T follicular helper cell (primary cell): ENCODE measurements around the gene TMEM176B.

ENCODE experiments used
- DNase-seq: peaks from one replicate; pipeline ENCODE4 v3.0.0-alpha.2; 2020; ENCODE audit warnings: low read depth

Gene TMEM176B

GRCh38 chr7:150751702-150752101, 48.5 kb downstream of the TMEM176B start:
- no peak for DNase-seq

DNA sequence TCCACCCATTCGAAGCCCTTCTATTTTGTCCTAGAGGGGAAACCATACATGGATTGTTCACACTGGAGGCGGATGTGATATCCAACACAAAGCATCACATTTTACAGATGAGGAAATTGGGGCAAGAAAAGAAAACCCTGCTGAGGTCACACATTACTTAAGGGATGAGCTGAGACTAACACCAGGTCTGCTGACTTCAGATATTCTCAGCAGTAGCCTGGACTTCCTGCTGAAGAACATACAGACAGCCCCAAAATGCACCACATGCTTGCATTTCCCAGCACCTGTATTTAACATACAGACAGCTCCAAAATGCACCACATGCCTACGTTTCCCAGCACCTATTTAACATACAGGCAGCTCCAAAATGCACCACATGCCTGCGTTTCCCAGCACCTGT, 51.8 kb downstream of the TMEM176B start:
- DNase-seq = no peak

DNA sequence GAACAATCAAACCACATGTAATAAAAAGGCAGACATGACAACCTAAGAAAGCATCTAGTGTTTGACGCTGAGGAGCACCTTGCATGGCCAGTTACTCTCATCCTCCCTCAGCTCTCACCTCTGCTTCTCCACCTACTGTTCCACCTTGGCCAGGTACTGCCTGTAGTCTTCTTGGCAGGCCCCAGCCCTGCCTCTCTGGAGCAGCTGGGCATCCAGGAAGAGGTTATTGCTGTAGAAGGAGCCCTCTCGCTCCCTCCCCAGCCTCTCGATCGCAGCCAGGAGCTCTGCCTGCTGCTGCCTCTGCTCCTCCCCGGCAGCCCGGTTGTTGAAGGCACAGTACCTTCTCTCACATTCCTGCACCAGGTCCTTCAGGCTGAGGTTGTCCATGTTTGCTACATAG, 53.2 kb downstream of the TMEM176B start:
- DNase-seq = no peak

- DNase-seq = no peak
These were observed 54.3 kb downstream of the TMEM176B start for GRCh38 chr7:150745876-150746275.

DNA sequence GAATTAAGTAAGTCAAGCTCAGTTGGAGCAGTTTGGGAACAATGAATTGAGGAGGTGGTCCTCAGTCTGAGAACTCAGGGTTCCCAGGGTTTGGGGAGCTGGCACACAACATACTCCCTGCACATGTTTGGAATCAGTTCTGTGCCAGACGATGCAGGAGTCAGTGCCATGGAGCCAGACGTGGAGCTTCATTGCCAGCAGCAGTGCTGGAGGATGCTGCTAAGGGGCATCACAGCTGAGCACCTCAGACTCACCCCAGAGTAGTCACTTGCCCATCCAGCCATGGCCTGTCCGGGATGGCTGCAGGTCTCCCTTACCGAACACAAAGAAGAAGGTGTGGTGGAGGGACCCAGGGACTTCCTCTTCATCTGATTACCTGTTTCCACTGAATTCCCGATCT, 55.1 kb downstream of the TMEM176B start:
- no peak for DNase-seq

DNA sequence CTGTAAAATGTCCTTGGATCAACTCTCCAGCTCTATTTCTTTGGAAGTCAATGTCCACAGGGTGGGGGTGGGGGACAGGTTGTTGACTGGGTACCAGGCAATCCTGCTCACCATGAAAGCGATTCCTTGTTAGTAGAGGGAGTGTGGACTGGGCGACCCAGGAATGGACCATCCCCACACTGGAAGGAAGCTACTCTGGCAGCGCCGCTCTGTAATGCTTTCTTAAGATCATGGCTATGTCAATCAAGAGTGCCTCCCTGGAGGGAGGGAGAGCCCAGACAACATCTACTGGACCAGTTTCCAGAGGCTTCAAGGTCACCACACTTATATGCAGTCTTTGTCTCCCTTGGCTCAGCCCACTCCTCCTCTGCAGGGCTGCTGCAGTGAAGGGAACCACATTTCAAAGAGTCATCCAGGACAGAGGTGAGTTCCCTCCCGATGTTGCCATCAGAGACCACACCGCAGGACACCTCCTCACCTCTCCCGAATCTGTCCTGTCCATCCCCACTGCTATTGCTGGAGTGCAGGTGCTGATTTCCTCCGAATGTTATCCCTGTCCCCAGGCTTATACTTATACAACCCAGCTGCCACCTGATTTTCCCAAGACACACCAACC, 56.0 kb downstream of the TMEM176B start:
- no peak for DNase-seq

- DNase-seq = no peak
These were observed 57.7 kb downstream of the TMEM176B start for GRCh38 chr7:150742286-150742968.
